K562 (cell line): ENCODE results near the gene WWTR1. TPM values are rescaled to one million over a fixed set of nuclear protein-coding genes. Genes with fewer than 3 reads are reported as not detected.

Experiments used
- ATAC-seq: fragments of 200-7000 bp; cut with Tn5 transposase; 3 replicates; pipeline ENCODE4 v1.9.1; 2020; ENCODE audit warnings: moderate library complexity
- BruUV-seq: library from RNA; stranded (reverse); fragments of 400-500 nt; replicated peaks from 2 replicates; lab custom pipeline; 2021; lab: Mats Ljungman, UMichigan
- CTCF ChIA-PET: fragments of 300-600 bp; formaldehyde crosslinking; extraction: SDS; loops from one replicate; lab custom pipeline; 2021; ENCODE audit warnings: low intra/inter-chr PET ratio; lab: Yijun Ruan, JAX
- POLR2A ChIA-PET: fragments of 300-600, 350-650 bp; sonication (Branson Sonifier 250); formaldehyde crosslinking; extraction: SDS; loops from one replicate; lab custom pipeline; 2021; ENCODE audit warnings: antibody characterized with exemption, inconsistent platforms; lab: Yijun Ruan, JAX
- DNase-seq, 4 experiments: peaks; one replicate each; pipeline versions ENCODE4 v3.0.0 to v3.0.0-alpha.2; 2011 to 2018; ENCODE audit warnings: low spot score in 3 of 4, mixed read lengths in 3 of 4; ENCODE audit errors: extremely low read depth in 1 of 4
- FAIRE-seq: peaks from 2 replicates; lab custom pipeline; 2011; peaks lifted over from hg19 to GRCh38; lab: Jason Lieb, UNC
- H2AFZ ChIP-seq: 2 replicates; pipeline ENCODE4 v1.6.0; 2011; ENCODE audit warnings: low read depth, low read length, control low read depth, inconsistent platforms
- H3K27ac ChIP-seq: fragments of 200-600 bp; 3 replicates; pipeline ENCODE4 v1.8.0; 2011; ENCODE audit warnings: low read depth, mild to moderate bottlenecking, control low read depth, inconsistent platforms, low read length, moderate library complexity, mixed read lengths; ENCODE audit errors: extremely low read depth
- H3K27me3 ChIP-seq, 2 experiments: fragments of 300-600 bp in 1 of 2; 2 replicates in 1 of 2; 3 replicates in 1 of 2; pipeline versions ENCODE4 v1.6.0 to v1.8.0; 2011; ENCODE audit warnings: inconsistent platforms in 2 of 2, low read length in 2 of 2, mild to moderate bottlenecking in 1 of 2, mixed read lengths in 1 of 2, moderate library complexity in 1 of 2; ENCODE audit not compliant: control insufficient read depth in 2 of 2, insufficient read depth in 2 of 2
- H3K36me3 ChIP-seq: fragments of 300-600 bp; 3 replicates; pipeline ENCODE4 v1.8.0; 2011; ENCODE audit warnings: mild to moderate bottlenecking, low read length, inconsistent platforms; ENCODE audit not compliant: control insufficient read depth, insufficient read depth
- H3K4me1 ChIP-seq, 2 experiments: fragments of 200-600 bp in 1 of 2; replicated peaks in 1 of 2; 2 replicates in 1 of 2; 3 replicates in 1 of 2; pipeline versions ENCODE4 v1.5.1 to v1.8.0; 2011; ENCODE audit warnings: inconsistent platforms in 2 of 2, low read length in 2 of 2, mild to moderate bottlenecking in 1 of 2, mixed read lengths in 1 of 2, moderate library complexity in 1 of 2; ENCODE audit not compliant: control insufficient read depth in 2 of 2, insufficient read depth in 2 of 2
- H3K4me2 ChIP-seq: 2 replicates; pipeline ENCODE4 v1.6.1; 2011; ENCODE audit warnings: low read length, control low read depth, inconsistent platforms, mixed read lengths; ENCODE audit not compliant: insufficient read depth
- H3K4me3 ChIP-seq: fragments of 200-600 bp; sonication (generic), shearing (Covaris generic); 2 replicates; pipeline ENCODE4 v1.5.1; 2016; ENCODE audit warnings: control low read depth, inconsistent platforms
- H3K79me2 ChIP-seq: fragments of 200-600 bp; 3 replicates; pipeline ENCODE4 v1.8.0; 2011; ENCODE audit warnings: low read length, inconsistent platforms; ENCODE audit not compliant: control insufficient read depth, insufficient read depth
- H3K9ac ChIP-seq, 2 experiments: 2 replicates each; pipeline versions ENCODE4 v1.6.0 to v1.6.1; 2011; ENCODE audit warnings: low read depth in 2 of 2, low read length in 2 of 2, control low read depth in 1 of 2, inconsistent platforms in 1 of 2, mild to moderate bottlenecking in 1 of 2, mixed read lengths in 1 of 2; ENCODE audit not compliant: insufficient read depth in 1 of 2
- H3K9me1 ChIP-seq: one replicate; pipeline ENCODE4 v1.6.0; 2011; ENCODE audit warnings: inconsistent platforms, mild to moderate bottlenecking, low read length, moderate library complexity; ENCODE audit not compliant: control insufficient read depth, insufficient read depth
- H3K9me3 ChIP-seq: replicated peaks from 2 replicates; pipeline ENCODE4 v1.5.1; 2011; ENCODE audit warnings: low read depth, low read length, inconsistent platforms; ENCODE audit not compliant: control insufficient read depth, insufficient read depth
- H4K20me1 ChIP-seq: replicated peaks from 2 replicates; pipeline ENCODE4 v1.6.1; 2011; ENCODE audit warnings: low read length, inconsistent platforms, mixed read lengths; ENCODE audit not compliant: control insufficient read depth, insufficient read depth
- BACH1 ChIP-seq: fragments of 200-800 bp; sonication (Bioruptor generic); IDR thresholded peaks from 2 replicates; pipeline ENCODE4 v1.6.1; 2016; ENCODE audit warnings: missing genetic modification characterization, missing compliant biosample characterization
- CBFA2T2 ChIP-seq: fragments of 450-650 bp; conservative IDR thresholded peaks from 2 replicates; pipeline ENCODE4 v1.6.1; 2017; ENCODE audit warnings: mild to moderate bottlenecking
- L3MBTL2 ChIP-seq: fragments of 450-650 bp; IDR thresholded peaks from 2 replicates; pipeline ENCODE4 v1.6.1; 2016; ENCODE audit warnings: mild to moderate bottlenecking, moderate library complexity
- MBD1 ChIP-seq: fragments of 250-450 bp; sonication (Bioruptor Pico); IDR thresholded peaks from 2 replicates; pipeline ENCODE4 v1.8.0; 2022; ENCODE audit warnings: inconsistent platforms
- NKRF ChIP-seq: fragments of 450-650 bp; IDR thresholded peaks from 2 replicates; pipeline ENCODE4 v1.6.1; 2016; ENCODE audit warnings: borderline replicate concordance
- POLR2H ChIP-seq: IDR thresholded peaks from 2 replicates; pipeline ENCODE4 v1.6.1; 2016; ENCODE audit warnings: missing genetic modification characterization, low read depth, mild to moderate bottlenecking, control low read depth, missing compliant biosample characterization, moderate library complexity
- U2AF1 ChIP-seq: fragments of 200-400 bp; formaldehyde crosslinking; optimal IDR thresholded peaks from 2 replicates; pipeline ENCODE3; 2017; ENCODE audit warnings: mild to moderate bottlenecking, low read depth, low read length, moderate library complexity
- VEZF1 ChIP-seq: fragments of 200-800 bp; sonication (Bioruptor generic); IDR thresholded peaks from 2 replicates; pipeline ENCODE4 v1.6.1; 2017; ENCODE audit warnings: missing genetic modification characterization, missing compliant biosample characterization
- ZFP91 ChIP-seq: sonication (generic); formaldehyde crosslinking; IDR thresholded peaks from 2 replicates; pipeline ENCODE4 v1.8.0; 2022; ENCODE audit warnings: mild to moderate bottlenecking, missing genetic modification reagents
- ZNF174 ChIP-seq: fragments of 250-450 bp; sonication (Bioruptor Pico); IDR thresholded peaks from 2 replicates; pipeline ENCODE4 v1.4.0; 2020; ENCODE audit warnings: mild to moderate bottlenecking
- ZNF232 ChIP-seq: sonication (generic); formaldehyde crosslinking; IDR thresholded peaks from 2 replicates; pipeline ENCODE4 v1.8.0; 2022; ENCODE audit warnings: mild to moderate bottlenecking, missing genetic modification reagents
- ZNF274 ChIP-seq: IDR thresholded peaks from 2 replicates; pipeline ENCODE4 v1.6.1; 2011; ENCODE audit warnings: low read depth, mild to moderate bottlenecking, low read length, moderate library complexity, borderline replicate concordance
- WGBS: fragments of 100-300 bp; shearing (Covaris generic); methylation state at CpG from one replicate; pipeline ENCODE4 v1.1.6; 2016; ENCODE audit warnings: low coverage, mixed read lengths; ENCODE audit not compliant: insufficient coverage; ENCODE audit errors: missing lambda C conversion rate; 5-methylcytosine and 5-hydroxymethylcytosine counted together
- in situ Hi-C: fragments of 300-500 bp; cut with MboI; formaldehyde crosslinking; loops from 4 replicates; pipeline ENCODE4 v1.15.0; 2018; ENCODE audit warnings: inconsistent platforms, mixed read lengths
- intact Hi-C: fragments of 100-400 bp; cut with micrococcal nuclease; formaldehyde crosslinking; loops from 2 replicates; pipeline ENCODE4 v1.14.2; 2022
- polyA plus RNA-seq, 8 experiments: library from polyadenylated mRNA; depleted of rRNA in 4 of 8; stranded (reverse) in 5 of 8; unstranded in 3 of 8; fragments of >200 nt; fragmentation: Nextera tagmentation in 2 of 8; fragmentation: Illumina TruSeq in 1 of 8; extraction: Ambion mirVana in 2 of 8; extraction: Trizol in 1 of 8; gene quantifications; 2 replicates each; pipeline versions ENCODE4 v1.2.1 to v1.2.3, GENCODE V29; 2011 to 2014; ENCODE audit warnings: inconsistent platforms in 1 of 8, missing spikeins in 1 of 8
- total RNA-seq, 7 experiments: library from RNA; depleted of rRNA in 6 of 7; stranded (reverse); fragments of >200 nt in 6 of 7; fragmentation: Illumina TruSeq in 2 of 7; extraction: Trizol in 2 of 7; gene quantifications; 2 replicates each; pipeline versions ENCODE4 v1.2.1 to v1.2.3, GENCODE V29; 2011 to 2021; ENCODE audit warnings: low replicate concordance in 1 of 7

Gene WWTR1
- total and polyA plus RNA-seq, 9 of the 15 experiments (the other 6 are each of a cell fraction or from before 2014, with no cell fraction given): 0.04 to 1.5 (median 0.60) TPM

- Histone ChIP-seq H3K9ac (no peak overlapping the region), H3K36me3 (no peaks in the 10 kb centered on the region), H3K4me2 (no peak overlapping the region), H3K4me1 (no peaks in the 10 kb centered on the region), H3K9me1 (no peaks in the 10 kb centered on the region), H3K27ac (no peak overlapping the region), H2AFZ (no peak overlapping the region), H3K9me3 (no peaks in the 10 kb centered on the region), H3K27me3 (peaks cover 7 to 16% of the 10 kb centered on the region in 2 experiments; a peak in 2 of 5 replicates), H4K20me1 (no peaks in the 10 kb centered on the region), H3K79me2 (no peaks in the 10 kb centered on the region), H3K4me3 (no peak overlapping the region)
- ATAC-seq (no peak), FAIRE-seq (no peak), DNase-seq (no peak)
- intact Hi-C loops (no loop called here), in situ Hi-C loops (no loop called here)
- ChIA-PET POLR2A (no interaction called here), CTCF (no interaction called here)
- TF ChIP-seq VEZF1 (CRISPR knock-in tag) (no peak), U2AF1 (no peak), ZFP91 (CRISPR knock-in tag) (no peak), POLR2H (tag) (no peak), L3MBTL2 (no peak), BACH1 (tag) (no peak), ZNF274 (no peak), ZNF232 (no peak), NKRF (no peak), CBFA2T2 (no peak), ZNF174 (CRISPR knock-in tag) (no peak), MBD1 (CRISPR knock-in tag) (no peak)
- 3% methylated on average over 4 of the region's 4 CpGs for WGBS
- no TSS peak for BruUV-seq
These were observed 129.5 kb downstream of the WWTR1 start for GRCh38 chr3:149528340-149528650.
